A549 (cell line): Measurements from ENCODE around the gene HCN2.

Experiments used
- ELK1 ChIP-seq: fragments of 150-350 bp; IDR thresholded peaks from 2 replicates; pipeline ENCODE4 v1.6.1; 2014; ENCODE audit warnings: low read depth, mild to moderate bottlenecking, low read length
- ESRRA ChIP-seq: fragments of 150-350 bp; IDR thresholded peaks from 2 replicates; pipeline ENCODE4 v1.6.1; 2014; ENCODE audit warnings: mild to moderate bottlenecking, low read length, borderline replicate concordance
- POLR2A ChIP-seq: IDR thresholded peaks from 2 replicates; pipeline ENCODE4 v1.6.1; 2012; ENCODE audit warnings: mild to moderate bottlenecking, low read length
- SREBF2 ChIP-seq: fragments of 450-650 bp; IDR thresholded peaks from 2 replicates; pipeline ENCODE4 v1.6.1; 2014; ENCODE audit warnings: mild to moderate bottlenecking, moderate library complexity

- no peak for TF ChIP-seq ESRRA
- TF ChIP-seq POLR2A: no peak
- no peak for TF ChIP-seq SREBF2
- TF ChIP-seq ELK1: no peak
These were observed 21.8 kb downstream of the HCN2 start for GRCh38 chr19:611481-611868.
